HEK293 (cell line): ENCODE data around the gene ITGB1BP1.

ENCODE experiments used
- CTCF ChIA-PET: fragments of 350-600 bp; formaldehyde crosslinking; extraction: SDS; loops from one replicate; lab custom pipeline; 2021; ENCODE audit warnings: antibody characterized with exemption; lab: Yijun Ruan, JAX
- POLR2A ChIA-PET: fragments of 300-600 bp; formaldehyde crosslinking; extraction: SDS; loops from one replicate; lab custom pipeline; 2020; ENCODE audit warnings: antibody characterized with exemption, inconsistent platforms; lab: Yijun Ruan, JAX
- H3K27ac ChIP-seq: fragments of 200-500 bp; sonication (Bioruptor generic); 2 replicates; pipeline ENCODE4 v1.5.1; 2014; ENCODE audit warnings: low read depth, low read length, control low read depth, inconsistent platforms; ENCODE audit errors: extremely low read depth
- H3K36me3 ChIP-seq, 2 experiments: fragments of 200-500 bp in 1 of 2; sonication (Bioruptor generic) in 1 of 2; 1 replicate in 1 of 2; 2 replicates in 1 of 2; pipeline ENCODE4 v1.5.1; 2014 to 2017; ENCODE audit warnings: inconsistent platforms in 2 of 2, low read length in 2 of 2; ENCODE audit not compliant: control insufficient read depth in 2 of 2, insufficient read depth in 1 of 2
- H3K4me1 ChIP-seq: fragments of 200-500 bp; sonication (Bioruptor generic); 2 replicates; pipeline ENCODE4 v1.5.1; 2014; ENCODE audit warnings: mild to moderate bottlenecking, low read length, inconsistent platforms; ENCODE audit not compliant: control insufficient read depth, insufficient read depth
- H3K4me3 ChIP-seq: 2 replicates; pipeline ENCODE4 v1.5.1; 2011; ENCODE audit warnings: low read depth, mild to moderate bottlenecking, control low read depth, low read length, moderate library complexity
- H3K9me3 ChIP-seq: fragments of 200-500 bp; sonication (Bioruptor generic); 2 replicates; pipeline ENCODE4 v1.5.1; 2014; ENCODE audit warnings: low read depth, low read length, inconsistent platforms; ENCODE audit not compliant: control insufficient read depth, insufficient read depth
- BCL11A ChIP-seq: fragments of 450-650 bp; formaldehyde crosslinking; IDR thresholded peaks from 2 replicates; pipeline ENCODE4 v1.5.1; 2016; ENCODE audit warnings: low read depth, missing biosample characterization, missing genetic modification characterization
- CTCF ChIP-seq: fragments of 450-650 bp; formaldehyde crosslinking; IDR thresholded peaks from 2 replicates; pipeline ENCODE4 v1.5.1; 2016; ENCODE audit warnings: missing biosample characterization, missing genetic modification characterization
- FEZF1 ChIP-seq: fragments of 450-650 bp; formaldehyde crosslinking; IDR thresholded peaks from 2 replicates; pipeline ENCODE4 v1.5.1; 2016; ENCODE audit warnings: missing biosample characterization, missing genetic modification characterization
- KLF9 ChIP-seq: fragments of 450-650 bp; formaldehyde crosslinking; IDR thresholded peaks from 2 replicates; pipeline ENCODE4 v1.5.1; 2016; ENCODE audit warnings: missing biosample characterization, missing genetic modification characterization, low read depth
- MZF1 ChIP-seq: fragments of 450-650 bp; formaldehyde crosslinking; IDR thresholded peaks from 2 replicates; pipeline ENCODE4 v1.5.1; 2017; ENCODE audit warnings: missing biosample characterization, missing genetic modification characterization, borderline replicate concordance
- PATZ1 ChIP-seq: fragments of 450-650 bp; formaldehyde crosslinking; IDR thresholded peaks from 2 replicates; pipeline ENCODE4 v1.5.1; 2016; ENCODE audit warnings: missing biosample characterization, missing genetic modification characterization
- RBAK ChIP-seq: fragments of 450-650 bp; formaldehyde crosslinking; IDR thresholded peaks from 2 replicates; pipeline ENCODE4 v1.5.1; 2016; ENCODE audit warnings: missing biosample characterization, missing genetic modification characterization
- WT1 ChIP-seq: fragments of 450-650 bp; formaldehyde crosslinking; IDR thresholded peaks from 2 replicates; pipeline ENCODE4 v1.5.1; 2016; ENCODE audit warnings: missing biosample characterization, missing genetic modification characterization
- ZNF138 ChIP-seq: fragments of 450-650 bp; formaldehyde crosslinking; IDR thresholded peaks from 2 replicates; pipeline ENCODE4 v1.5.1; 2016; ENCODE audit warnings: missing biosample characterization, missing genetic modification characterization, borderline replicate concordance
- ZNF169 ChIP-seq: fragments of 450-650 bp; formaldehyde crosslinking; IDR thresholded peaks from 2 replicates; pipeline ENCODE4 v1.5.1; 2016; ENCODE audit warnings: missing biosample characterization, missing genetic modification characterization
- ZNF184 ChIP-seq: fragments of 450-650 bp; IDR thresholded peaks from 2 replicates; pipeline ENCODE4 v1.5.1; 2018; ENCODE audit warnings: missing biosample characterization, mild to moderate bottlenecking, missing genetic modification characterization
- ZNF221 ChIP-seq: fragments of 450-650 bp; formaldehyde crosslinking; IDR thresholded peaks from 2 replicates; pipeline ENCODE4 v1.5.1; 2017; ENCODE audit warnings: missing biosample characterization, missing genetic modification characterization, borderline replicate concordance
- ZNF274 ChIP-seq, 2 experiments: fragments of 200-500 bp in 1 of 2; fragments of 450-650 bp in 1 of 2; sonication (Bioruptor generic) in 1 of 2; formaldehyde crosslinking in 1 of 2; IDR thresholded peaks; 2 replicates each; pipeline versions ENCODE4 v1.5.1 to v1.6.1; 2014 to 2016; ENCODE audit warnings: borderline replicate concordance in 1 of 2, inconsistent platforms in 1 of 2, low read length in 1 of 2, missing biosample characterization in 1 of 2, missing genetic modification characterization in 1 of 2
- ZNF311 ChIP-seq: fragments of 450-650 bp; formaldehyde crosslinking; IDR thresholded peaks from 2 replicates; pipeline ENCODE4 v1.5.1; 2017; ENCODE audit warnings: missing biosample characterization, missing genetic modification characterization, borderline replicate concordance
- ZNF335 ChIP-seq: fragments of 450-650 bp; formaldehyde crosslinking; conservative IDR thresholded peaks from 2 replicates; pipeline ENCODE4 v1.5.1; 2016; ENCODE audit warnings: missing biosample characterization, missing genetic modification characterization
- ZNF404 ChIP-seq: fragments of 450-650 bp; formaldehyde crosslinking; IDR thresholded peaks from 2 replicates; pipeline ENCODE4 v1.5.1; 2017; ENCODE audit warnings: missing biosample characterization, missing genetic modification characterization
- ZNF423 ChIP-seq: fragments of 450-650 bp; formaldehyde crosslinking; IDR thresholded peaks from 2 replicates; pipeline ENCODE4 v1.5.1; 2016; ENCODE audit warnings: missing biosample characterization, missing genetic modification characterization
- ZNF513 ChIP-seq: fragments of 450-650 bp; IDR thresholded peaks from 2 replicates; pipeline ENCODE4 v1.5.1; 2018; ENCODE audit warnings: missing biosample characterization, missing genetic modification characterization
- ZNF561 ChIP-seq: fragments of 450-650 bp; IDR thresholded peaks from 2 replicates; pipeline ENCODE4 v1.5.1; 2018; ENCODE audit warnings: missing biosample characterization, missing genetic modification characterization, borderline replicate concordance
- ZNF571 ChIP-seq: fragments of 450-650 bp; formaldehyde crosslinking; IDR thresholded peaks from 2 replicates; pipeline ENCODE4 v1.5.0; 2017; ENCODE audit warnings: missing biosample characterization, missing genetic modification characterization
- ZNF585B ChIP-seq: fragments of 450-650 bp; formaldehyde crosslinking; IDR thresholded peaks from 2 replicates; pipeline ENCODE4 v1.5.1; 2016; ENCODE audit warnings: missing biosample characterization, missing genetic modification characterization
- ZNF623 ChIP-seq: fragments of 450-650 bp; formaldehyde crosslinking; IDR thresholded peaks from 2 replicates; pipeline ENCODE4 v1.5.1; 2016; ENCODE audit warnings: missing biosample characterization, missing genetic modification characterization
- ZNF701 ChIP-seq: fragments of 450-650 bp; formaldehyde crosslinking; IDR thresholded peaks from 2 replicates; pipeline ENCODE4 v1.5.1; 2016; ENCODE audit warnings: missing biosample characterization, missing genetic modification characterization
- ZNF707 ChIP-seq: fragments of 450-650 bp; formaldehyde crosslinking; IDR thresholded peaks from 2 replicates; pipeline ENCODE4 v1.5.1; 2016; ENCODE audit warnings: missing biosample characterization, missing genetic modification characterization
- ZNF747 ChIP-seq: fragments of 450-650 bp; formaldehyde crosslinking; IDR thresholded peaks from 2 replicates; pipeline ENCODE4 v1.5.1; 2016; ENCODE audit warnings: missing biosample characterization, missing genetic modification characterization
- ZNF785 ChIP-seq: fragments of 450-650 bp; formaldehyde crosslinking; IDR thresholded peaks from 2 replicates; pipeline ENCODE4 v1.5.1; 2016; ENCODE audit warnings: missing biosample characterization, missing genetic modification characterization

The ITGB1BP1 gene

GRCh38 chr2:9403924-9404323 lies 19.4 kb downstream of the ITGB1BP1 start:
- Histone ChIP-seq H3K36me3 (peaks cover 0 to 61% of the 10 kb centered on the region in 2 experiments), H3K27ac (no peak overlapping the region), H3K4me1 (no peaks in the 10 kb centered on the region), H3K4me3 (no peak overlapping the region), H3K9me3 (no peaks in the 10 kb centered on the region)
- CTCF ChIA-PET, result no interaction called here
- no peak for TF ChIP-seq ZNF623 (tag by site-specific recombination)
- TF ChIP-seq ZNF585B, result no peak
- no peak for TF ChIP-seq ZNF701 (tag by site-specific recombination)
- no peak for TF ChIP-seq ZNF138
- TF ChIP-seq ZNF785 (tag by site-specific recombination), result no peak
- no peak for TF ChIP-seq FEZF1 (tag by site-specific recombination)
- no peak for TF ChIP-seq ZNF335
- no peak for TF ChIP-seq ZNF561
- no peak for TF ChIP-seq PATZ1 (tag by site-specific recombination)
- no peak for TF ChIP-seq ZNF423
- TF ChIP-seq ZNF311 (tag by site-specific recombination), result no peak
- no peak for TF ChIP-seq BCL11A (tag by site-specific recombination)
- TF ChIP-seq ZNF274 (IDR thresholded peaks at IDR 0.05; ENCODE audit: low read length), result no peak
- no peak for TF ChIP-seq ZNF274 (tag by site-specific recombination; IDR thresholded peaks at IDR 0.05; ENCODE audit: borderline replicate concordance)
- TF ChIP-seq ZNF404 (tag by site-specific recombination), result no peak
- no peak for TF ChIP-seq RBAK
- TF ChIP-seq ZNF184 (tag by site-specific recombination), result no peak
- TF ChIP-seq CTCF, result no peak
- TF ChIP-seq ZNF707, result no peak
- POLR2A ChIA-PET, result no interaction called here

GRCh38 chr2:9401646-9402371 lies 21.5 kb downstream of the ITGB1BP1 start:
- no peaks in the 10 kb centered on the region for H3K9me3 ChIP-seq
- no peak overlapping the region for H3K4me3 ChIP-seq
- peaks cover 0 to 48% of the 10 kb centered on the region in 2 experiments for H3K36me3 ChIP-seq
- no peak overlapping the region; the same call in 1 of the 2 replicates for H3K27ac ChIP-seq
- H3K4me1 ChIP-seq, result no peaks in the 10 kb centered on the region
- ChIA-PET CTCF (interaction anchor here (0.6 kb wide), 1 partner anchor 406 kb away, joined by 3 read pairs; no protein-coding TSS in a partner anchor), POLR2A (no interaction called here)
- TF ChIP-seq ZNF423 (no peak), ZNF707 (no peak), KLF9 (no peak), ZNF513 (tag by site-specific recombination) (no peak), ZNF169 (tag by site-specific recombination) (no peak), WT1 (no peak), ZNF221 (tag by site-specific recombination) (no peak), MZF1 (tag by site-specific recombination) (no peak), ZNF747 (tag by site-specific recombination) (no peak), ZNF571 (tag by site-specific recombination) (no peak)
